Measurements from ENCODE around the gene CNIH2.
A peak's percentile ranks its signal among the peaks of the same experiment; 100 is the strongest.

The CNIH2 gene

GRCh38 chr11:66267379-66268243 lies 10.4 kb upstream of the CNIH2 start:
- CTCF ChIA-PET, result interaction anchor here (0.5 to 1.4 kb wide), 8 partner anchors 11 to 379 kb away, joined by 3 to 6 read pairs (median 4); partner anchors contain the start of genes FIBP and YIF1A
- peak overlapping the region; percentile 45 for H3K4me3 ChIP-seq (ENCODE audit: low read depth, low read length)
- H3K27ac ChIP-seq (ENCODE audit: extremely low read depth, low read depth, low read length), result peak overlapping the region; percentile 73
- POLR2A ChIA-PET, result interaction anchor here (0.5 to 1.8 kb wide), 10 partner anchors 8 to 408 kb away, joined by 3 to 9 read pairs (median 5); partner anchors contain the start of genes CNIH2, DPP3, MUS81 and YIF1A
- H3K4me1 ChIP-seq (ENCODE audit: control insufficient read depth, insufficient read depth, low read length), result peaks cover 2% of the 10 kb centered on the region; the same call in 1 of the 2 replicates
- H3K36me3 ChIP-seq (ENCODE audit: control insufficient read depth in 2 of 2, insufficient read depth in 1 of 2, low read length in 2 of 2), result peaks cover 0 to 66% of the 10 kb centered on the region in 2 experiments; a peak in 2 of 3 replicates
- no peaks in the 10 kb centered on the region for H3K9me3 ChIP-seq (ENCODE audit: control insufficient read depth, insufficient read depth, low read depth, low read length)
- TF ChIP-seq ZFP69B (tag by site-specific recombination; IDR thresholded peaks at IDR 0.05), result peak; percentile 67; the same call in 1 of the 2 replicates
- no peak for TF ChIP-seq ZNF157 (tag by site-specific recombination; IDR thresholded peaks at IDR 0.05)
- TF ChIP-seq ZBTB17 (tag by site-specific recombination; IDR thresholded peaks at IDR 0.05), result peak; percentile 35; the same call in 1 of the 2 replicates
- TF ChIP-seq, protein P1, sequence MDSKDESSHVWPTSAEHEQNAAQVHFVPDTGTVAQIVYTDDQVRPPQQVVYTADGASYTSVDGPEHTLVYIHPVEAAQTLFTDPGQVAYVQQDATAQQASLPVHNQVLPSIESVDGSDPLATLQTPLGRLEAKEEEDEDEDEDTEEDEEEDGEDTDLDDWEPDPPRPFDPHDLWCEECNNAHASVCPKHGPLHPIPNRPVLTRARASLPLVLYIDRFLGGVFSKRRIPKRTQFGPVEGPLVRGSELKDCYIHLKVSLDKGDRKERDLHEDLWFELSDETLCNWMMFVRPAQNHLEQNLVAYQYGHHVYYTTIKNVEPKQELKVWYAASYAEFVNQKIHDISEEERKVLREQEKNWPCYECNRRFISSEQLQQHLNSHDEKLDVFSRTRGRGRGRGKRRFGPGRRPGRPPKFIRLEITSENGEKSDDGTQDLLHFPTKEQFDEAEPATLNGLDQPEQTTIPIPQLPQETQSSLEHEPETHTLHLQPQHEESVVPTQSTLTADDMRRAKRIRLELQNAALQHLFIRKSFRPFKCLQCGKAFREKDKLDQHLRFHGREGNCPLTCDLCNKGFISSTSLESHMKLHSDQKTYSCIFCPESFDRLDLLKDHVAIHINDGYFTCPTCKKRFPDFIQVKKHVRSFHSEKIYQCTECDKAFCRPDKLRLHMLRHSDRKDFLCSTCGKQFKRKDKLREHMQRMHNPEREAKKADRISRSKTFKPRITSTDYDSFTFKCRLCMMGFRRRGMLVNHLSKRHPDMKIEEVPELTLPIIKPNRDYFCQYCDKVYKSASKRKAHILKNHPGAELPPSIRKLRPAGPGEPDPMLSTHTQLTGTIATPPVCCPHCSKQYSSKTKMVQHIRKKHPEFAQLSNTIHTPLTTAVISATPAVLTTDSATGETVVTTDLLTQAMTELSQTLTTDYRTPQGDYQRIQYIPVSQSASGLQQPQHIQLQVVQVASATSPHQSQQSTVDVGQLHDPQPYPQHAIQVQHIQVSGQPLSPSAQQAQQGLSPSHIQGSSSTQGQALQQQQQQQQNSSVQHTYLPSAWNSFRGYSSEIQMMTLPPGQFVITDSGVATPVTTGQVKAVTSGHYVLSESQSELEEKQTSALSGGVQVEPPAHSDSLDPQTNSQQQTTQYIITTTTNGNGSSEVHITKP (tag by site-specific recombination; IDR thresholded peaks at IDR 0.05), result peak; percentile 98
- TF ChIP-seq ZBTB26 (tag by site-specific recombination; optimal IDR thresholded peaks at IDR 0.05), result peak; percentile 25
- TF ChIP-seq, protein P2, sequence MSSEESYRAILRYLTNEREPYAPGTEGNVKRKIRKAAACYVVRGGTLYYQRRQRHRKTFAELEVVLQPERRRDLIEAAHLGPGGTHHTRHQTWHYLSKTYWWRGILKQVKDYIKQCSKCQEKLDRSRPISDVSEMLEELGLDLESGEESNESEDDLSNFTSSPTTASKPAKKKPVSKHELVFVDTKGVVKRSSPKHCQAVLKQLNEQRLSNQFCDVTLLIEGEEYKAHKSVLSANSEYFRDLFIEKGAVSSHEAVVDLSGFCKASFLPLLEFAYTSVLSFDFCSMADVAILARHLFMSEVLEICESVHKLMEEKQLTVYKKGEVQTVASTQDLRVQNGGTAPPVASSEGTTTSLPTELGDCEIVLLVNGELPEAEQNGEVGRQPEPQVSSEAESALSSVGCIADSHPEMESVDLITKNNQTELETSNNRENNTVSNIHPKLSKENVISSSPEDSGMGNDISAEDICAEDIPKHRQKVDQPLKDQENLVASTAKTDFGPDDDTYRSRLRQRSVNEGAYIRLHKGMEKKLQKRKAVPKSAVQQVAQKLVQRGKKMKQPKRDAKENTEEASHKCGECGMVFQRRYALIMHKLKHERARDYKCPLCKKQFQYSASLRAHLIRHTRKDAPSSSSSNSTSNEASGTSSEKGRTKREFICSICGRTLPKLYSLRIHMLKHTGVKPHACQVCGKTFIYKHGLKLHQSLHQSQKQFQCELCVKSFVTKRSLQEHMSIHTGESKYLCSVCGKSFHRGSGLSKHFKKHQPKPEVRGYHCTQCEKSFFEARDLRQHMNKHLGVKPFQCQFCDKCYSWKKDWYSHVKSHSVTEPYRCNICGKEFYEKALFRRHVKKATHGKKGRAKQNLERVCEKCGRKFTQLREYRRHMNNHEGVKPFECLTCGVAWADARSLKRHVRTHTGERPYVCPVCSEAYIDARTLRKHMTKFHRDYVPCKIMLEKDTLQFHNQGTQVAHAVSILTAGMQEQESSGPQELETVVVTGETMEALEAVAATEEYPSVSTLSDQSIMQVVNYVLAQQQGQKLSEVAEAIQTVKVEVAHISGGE (tag by site-specific recombination; conservative IDR thresholded peaks at IDR 0.05; ENCODE audit: low read depth), result 0 out of 2 replicates have a peak, but pooled peaks have one; percentile 32
- 0 out of 2 replicates have a peak, but pooled peaks have one; percentile 16 for TF ChIP-seq EGR2 (tag by site-specific recombination; IDR thresholded peaks at IDR 0.05; ENCODE audit: low read depth)
- peak; percentile 71 for TF ChIP-seq ZNF341 (tag by site-specific recombination; IDR thresholded peaks at IDR 0.05; ENCODE audit: low read depth)
- no peak for TF ChIP-seq ZNF549 (tag by site-specific recombination; IDR thresholded peaks at IDR 0.05)
- no peak for TF ChIP-seq ZNF677 (tag by site-specific recombination; IDR thresholded peaks at IDR 0.05)
- peak; percentile 37; the same call in 1 of the 2 replicates for TF ChIP-seq ZNF398 (tag by site-specific recombination; IDR thresholded peaks at IDR 0.05)
- TF ChIP-seq, protein P3, sequence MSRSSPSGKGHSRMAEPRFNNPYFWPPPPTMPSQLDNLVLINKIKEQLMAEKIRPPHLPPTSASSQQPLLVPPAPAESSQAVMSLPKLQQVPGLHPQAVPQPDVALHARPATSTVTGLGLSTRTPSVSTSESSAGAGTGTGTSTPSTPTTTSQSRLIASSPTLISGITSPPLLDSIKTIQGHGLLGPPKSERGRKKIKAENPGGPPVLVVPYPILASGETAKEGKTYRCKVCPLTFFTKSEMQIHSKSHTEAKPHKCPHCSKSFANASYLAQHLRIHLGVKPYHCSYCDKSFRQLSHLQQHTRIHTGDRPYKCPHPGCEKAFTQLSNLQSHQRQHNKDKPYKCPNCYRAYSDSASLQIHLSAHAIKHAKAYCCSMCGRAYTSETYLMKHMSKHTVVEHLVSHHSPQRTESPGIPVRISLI (tag by site-specific recombination; IDR thresholded peaks at IDR 0.05), result no peak
- TF ChIP-seq CTCF (tag by site-specific recombination; IDR thresholded peaks at IDR 0.05), result peak; percentile 52; the same call in 1 of the 2 replicates
- no peak for TF ChIP-seq ZNF621 (tag by site-specific recombination; IDR thresholded peaks at IDR 0.05)
- TF ChIP-seq, protein P4, sequence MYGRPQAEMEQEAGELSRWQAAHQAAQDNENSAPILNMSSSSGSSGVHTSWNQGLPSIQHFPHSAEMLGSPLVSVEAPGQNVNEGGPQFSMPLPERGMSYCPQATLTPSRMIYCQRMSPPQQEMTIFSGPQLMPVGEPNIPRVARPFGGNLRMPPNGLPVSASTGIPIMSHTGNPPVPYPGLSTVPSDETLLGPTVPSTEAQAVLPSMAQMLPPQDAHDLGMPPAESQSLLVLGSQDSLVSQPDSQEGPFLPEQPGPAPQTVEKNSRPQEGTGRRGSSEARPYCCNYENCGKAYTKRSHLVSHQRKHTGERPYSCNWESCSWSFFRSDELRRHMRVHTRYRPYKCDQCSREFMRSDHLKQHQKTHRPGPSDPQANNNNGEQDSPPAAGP (tag by site-specific recombination; IDR thresholded peaks at IDR 0.05), result peak; percentile 41; the same call in 1 of the 2 replicates
- peak; percentile 30; the same call in 1 of the 2 replicates for TF ChIP-seq ZIC2 (tag by site-specific recombination; IDR thresholded peaks at IDR 0.05)
- 0 out of 2 replicates have a peak, but pooled peaks have one; percentile 31 for TF ChIP-seq KLF16 (tag by site-specific recombination; IDR thresholded peaks at IDR 0.05)
- TF ChIP-seq ZFHX2 (tag by site-specific recombination; conservative IDR thresholded peaks at IDR 0.05), result peak; percentile 37
- peak; percentile 93 for TF ChIP-seq KLF9 (tag by site-specific recombination; IDR thresholded peaks at IDR 0.05; ENCODE audit: low read depth)
- peak; percentile 38 for TF ChIP-seq ZNF335 (tag by site-specific recombination; conservative IDR thresholded peaks at IDR 0.05)
- TF ChIP-seq SP2 (tag by site-specific recombination; IDR thresholded peaks at IDR 0.05), result peak; percentile 79
